HCT116 (cell line): ENCODE results near the gene CEP72. TPM values are rescaled to one million over a fixed set of nuclear protein-coding genes. Genes with fewer than 3 reads are reported as not detected.

Source experiments
- ATAC-seq: fragments of 200-7000 bp; cut with Tn5 transposase; 2 replicates; pipeline ENCODE4 v1.9.1; 2020; ENCODE audit warnings: mild to moderate bottlenecking, moderate library complexity
- BruUV-seq: library from RNA; stranded (reverse); fragments of 400-500 nt; replicated peaks from 2 replicates; lab custom pipeline; 2021; lab: Mats Ljungman, UMichigan
- CTCF ChIA-PET: fragments of 300-600 bp; sonication (Branson Sonifier 250); formaldehyde crosslinking; loops from one replicate; lab custom pipeline; 2021; ENCODE audit warnings: antibody characterized with exemption; lab: Charles Lee
- POLR2A ChIA-PET: fragments of 300-600, 350-600 bp; sonication (Branson Sonifier 250); formaldehyde crosslinking; loops from one replicate; lab custom pipeline; 2021; ENCODE audit warnings: antibody characterized with exemption; lab: Charles Lee
- RAD21 ChIA-PET, 2 experiments: fragments of 300-600 bp; sonication (Branson Sonifier 250); formaldehyde crosslinking; loops; one replicate each; lab custom pipeline; 2023; ENCODE audit warnings: low total read pairs in 2 of 2; ENCODE audit not compliant: uncharacterized antibody in 2 of 2, unreplicated experiment in 2 of 2, low non-redundant PET in 1 of 2; lab: Charles Lee
- DNase-seq: peaks from one replicate; pipeline ENCODE4 v3.0.0-alpha.2; 2010; ENCODE audit warnings: low read depth, low spot score
- H2AFZ ChIP-seq: fragments of 200-600 bp; shearing (Covaris generic), sonication (generic); 2 replicates; pipeline ENCODE4 v1.6.1; 2017; ENCODE audit warnings: low read depth, mixed run types, mixed read lengths, antibody characterized with exemption, low read length; ENCODE audit not compliant: poor library complexity, severe bottlenecking
- H3K27ac ChIP-seq: 2 replicates; pipeline ENCODE4 v1.5.1; 2012; ENCODE audit warnings: low read depth, low read length
- H3K27me3 ChIP-seq: fragments of 200-600 bp; sonication (generic); 2 replicates; pipeline ENCODE4 v1.6.1; 2016; ENCODE audit warnings: mixed run types, low read length, mixed read lengths; ENCODE audit not compliant: insufficient read depth
- H3K36me3 ChIP-seq, 2 experiments: fragments of 200-500 bp in 1 of 2; fragments of 200-600 bp in 1 of 2; sonication (Bioruptor generic) in 1 of 2; sonication (generic) in 1 of 2; 2 replicates each; pipeline versions ENCODE4 v1.5.1 to v1.6.1; 2014 to 2016; ENCODE audit warnings: low read length in 2 of 2, inconsistent platforms in 1 of 2, mixed read lengths in 1 of 2, mixed run types in 1 of 2; ENCODE audit not compliant: insufficient read depth in 2 of 2, control insufficient read depth in 1 of 2
- H3K4me1 ChIP-seq, 2 experiments: fragments of 200-600 bp in 1 of 2; sonication (generic) in 1 of 2; 2 replicates each; pipeline versions ENCODE4 v1.5.1 to v1.6.1; 2012 to 2017; ENCODE audit warnings: low read length in 2 of 2, inconsistent platforms in 1 of 2, mild to moderate bottlenecking in 1 of 2, mixed read lengths in 1 of 2, mixed run types in 1 of 2, moderate library complexity in 1 of 2; ENCODE audit not compliant: insufficient read depth in 2 of 2, control insufficient read depth in 1 of 2
- H3K4me2 ChIP-seq: fragments of 200-600 bp; sonication (generic); 2 replicates; pipeline ENCODE4 v1.6.1; 2017; ENCODE audit warnings: mixed run types, low read length, mixed read lengths
- H3K4me3 ChIP-seq, 2 experiments: fragments of 200-600 bp in 1 of 2; sonication (generic) in 1 of 2; replicated peaks in 1 of 2; 2 replicates each; pipeline ENCODE4 v1.5.1; 2011 to 2016; ENCODE audit warnings: low read length in 2 of 2, control low read depth in 1 of 2, low read depth in 1 of 2, mild to moderate bottlenecking in 1 of 2, mixed read lengths in 1 of 2, mixed run types in 1 of 2
- H3K79me2 ChIP-seq: fragments of 200-600 bp; sonication (generic); 2 replicates; pipeline ENCODE4 v1.6.1; 2017; ENCODE audit warnings: mild to moderate bottlenecking, mixed run types, low read length, moderate library complexity, mixed read lengths; ENCODE audit not compliant: insufficient read depth
- H3K9ac ChIP-seq: fragments of 200-600 bp; sonication (generic); 2 replicates; pipeline ENCODE4 v1.6.1; 2016; ENCODE audit warnings: low read length, mixed read lengths
- H3K9me2 ChIP-seq: fragments of 200-600 bp; sonication (generic), shearing (Covaris generic); 2 replicates; pipeline ENCODE4 v1.6.1; 2017; ENCODE audit warnings: mixed run types, mild to moderate bottlenecking, moderate library complexity; ENCODE audit not compliant: insufficient read depth
- H3K9me3 ChIP-seq, 2 experiments: fragments of 200-500 bp in 1 of 2; fragments of 200-600 bp in 1 of 2; sonication (Bioruptor generic) in 1 of 2; sonication (generic) in 1 of 2; 2 replicates each; pipeline ENCODE4 v1.6.1; 2014 to 2017; ENCODE audit warnings: low read length in 2 of 2, mixed read lengths in 2 of 2, inconsistent platforms in 1 of 2, low read depth in 1 of 2, mild to moderate bottlenecking in 1 of 2, mixed run types in 1 of 2, moderate library complexity in 1 of 2; ENCODE audit not compliant: control insufficient read depth in 1 of 2, insufficient read depth in 1 of 2
- H4K20me1 ChIP-seq: fragments of 200-600 bp; sonication (generic), shearing (Covaris generic); 2 replicates; pipeline ENCODE4 v1.6.1; 2017; ENCODE audit warnings: mixed run types, mild to moderate bottlenecking, moderate library complexity; ENCODE audit not compliant: insufficient read depth
- CEBPB ChIP-seq: IDR thresholded peaks from 2 replicates; pipeline ENCODE4 v1.6.1; 2012; ENCODE audit warnings: low read depth
- EGR1 ChIP-seq: IDR thresholded peaks from 2 replicates; pipeline ENCODE4 v1.6.1; 2012; ENCODE audit warnings: low read depth
- ELF1 ChIP-seq: IDR thresholded peaks from 2 replicates; pipeline ENCODE4 v1.6.1; 2012; ENCODE audit warnings: low read depth, borderline replicate concordance
- EZH2 ChIP-seq: fragments of 200-600 bp; sonication (generic); IDR thresholded peaks from 2 replicates; pipeline ENCODE4 v1.6.1; 2017; ENCODE audit warnings: antibody characterized with exemption, mixed run types
- EZH2phosphoT487 ChIP-seq: fragments of 200-600 bp; IDR thresholded peaks from 2 replicates; pipeline ENCODE4 v1.6.1; 2018; ENCODE audit warnings: antibody characterized with exemption, borderline replicate concordance
- FOSL1 ChIP-seq: IDR thresholded peaks from 2 replicates; pipeline ENCODE4 v1.6.1; 2012; ENCODE audit warnings: low read depth
- JUND ChIP-seq: IDR thresholded peaks from 2 replicates; pipeline ENCODE4 v1.6.1; 2012
- POLR2AphosphoS5 ChIP-seq: IDR thresholded peaks from 2 replicates; pipeline ENCODE4 v1.6.1; 2011; ENCODE audit warnings: mild to moderate bottlenecking, low read depth, low read length, moderate library complexity
- RAD21 ChIP-seq: IDR thresholded peaks from 2 replicates; pipeline ENCODE4 v1.6.1; 2012; ENCODE audit warnings: low read depth, mild to moderate bottlenecking
- SIN3A ChIP-seq: IDR thresholded peaks from 2 replicates; pipeline ENCODE4 v1.6.1; 2012; ENCODE audit warnings: low read depth
- SP1 ChIP-seq: IDR thresholded peaks from 2 replicates; pipeline ENCODE4 v1.6.1; 2012; ENCODE audit warnings: low read depth
- TCF7L2 ChIP-seq: IDR thresholded peaks from 2 replicates; pipeline ENCODE4 v1.7.0; 2011; ENCODE audit warnings: borderline replicate concordance, inconsistent platforms; ENCODE audit not compliant: insufficient read depth, insufficient read length; ENCODE audit errors: extremely low read depth
- YY1 ChIP-seq: IDR thresholded peaks from 2 replicates; pipeline ENCODE4 v1.6.1; 2011; ENCODE audit warnings: low read length, low read depth, moderate library complexity, mild to moderate bottlenecking; ENCODE audit not compliant: insufficient replicate concordance; ENCODE audit errors: extremely low read depth
- ZFX ChIP-seq: fragments of 450-650 bp; IDR thresholded peaks from 2 replicates; pipeline ENCODE4 v1.6.1; 2017
- ZNF274 ChIP-seq: fragments of 200-500 bp; sonication (Bioruptor generic); IDR thresholded peaks from 2 replicates; pipeline ENCODE4 v1.6.1; 2014; ENCODE audit warnings: mild to moderate bottlenecking, low read depth, low read length, inconsistent platforms
- intact Hi-C: fragments of 100-400 bp; cut with micrococcal nuclease; formaldehyde crosslinking; loops from 2 replicates; pipeline ENCODE4 v1.10.0; 2022
- total RNA-seq: library from RNA; stranded (reverse); gene quantifications from one replicate; pipeline ENCODE4 v1.2.1, GENCODE V29; 2021; ENCODE audit not compliant: unreplicated experiment
- TF ChIP-seq, protein P1 (sequence below): IDR thresholded peaks from 2 replicates; pipeline ENCODE4 v1.6.1; 2012
- TF ChIP-seq, protein P2 (sequence below): IDR thresholded peaks from 2 replicates; pipeline ENCODE4 v1.6.1; 2012; ENCODE audit warnings: low read depth
- TF ChIP-seq, protein P3 (sequence below): IDR thresholded peaks from 2 replicates; pipeline ENCODE4 v1.6.1; 2012
- TF ChIP-seq, protein P4 (sequence below), 3 experiments: fragments of 200-600 bp in 1 of 3; sonication (generic) in 1 of 3; IDR thresholded peaks in 2 of 3; conservative IDR thresholded peaks in 1 of 3; 2 replicates each; pipeline ENCODE4 v1.5.1; 2012 to 2017; ENCODE audit warnings: low read depth in 2 of 3, low read length in 2 of 3, antibody characterized with exemption in 1 of 3, borderline replicate concordance in 1 of 3, control low read depth in 1 of 3, mild to moderate bottlenecking in 1 of 3, mixed read lengths in 1 of 3, mixed run types in 1 of 3, moderate library complexity in 1 of 3; ENCODE audit not compliant: insufficient read depth in 1 of 3
- TF ChIP-seq, protein P5 (sequence below): IDR thresholded peaks from 2 replicates; pipeline ENCODE4 v1.6.1; 2011; ENCODE audit warnings: mild to moderate bottlenecking, low read length, moderate library complexity; ENCODE audit not compliant: insufficient replicate concordance; ENCODE audit errors: extremely low read depth

Gene CEP72
- total RNA-seq, 1 experiment from 2014 or later: 25.6 TPM

DNA sequence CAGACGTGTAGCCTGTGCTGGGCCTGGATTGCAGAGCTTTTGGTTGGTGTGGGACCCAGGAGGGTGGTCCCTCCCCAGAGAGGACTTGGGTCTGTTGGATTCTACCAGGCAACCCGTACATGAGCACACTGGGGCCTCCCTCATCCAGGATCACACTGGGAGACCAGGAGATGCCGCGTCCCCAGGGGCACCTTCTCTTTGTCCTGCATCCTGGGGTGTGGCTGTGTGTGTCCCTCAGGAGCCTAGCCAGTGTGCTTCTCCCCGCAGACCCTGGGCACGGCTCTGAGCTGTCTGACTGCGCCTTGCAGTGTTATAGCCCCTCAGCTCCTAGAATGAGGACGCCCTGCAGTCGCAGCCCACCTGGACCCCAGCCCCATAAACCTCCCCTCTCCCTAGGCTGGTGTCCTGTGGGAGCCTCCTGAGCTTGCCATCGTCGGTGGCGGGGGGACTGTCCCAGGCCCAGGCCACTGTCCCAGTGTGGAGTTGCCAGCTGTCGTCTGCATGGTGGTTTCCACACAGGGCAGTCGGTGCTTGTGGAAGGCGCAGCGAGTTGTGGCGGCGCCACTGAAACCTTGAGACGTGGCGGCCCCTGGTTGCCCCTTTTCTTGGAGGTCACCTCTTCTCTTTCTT, 27.6 kb downstream of the CEP72 start:
- RAD21 ChIA-PET: no interaction called here

More for the DNA sequence above, 27.6 kb downstream of the CEP72 start:
- ATAC-seq: no peak
- POLR2A ChIA-PET: no interaction called here
- no peaks in the 10 kb centered on the region for H3K27me3 ChIP-seq
- DNase-seq: no peak
- H3K9me2 ChIP-seq: no peaks in the 10 kb centered on the region
- H3K9ac ChIP-seq: no peak overlapping the region
- H3K4me2 ChIP-seq: no peak overlapping the region
- BruUV-seq: no TSS peak
- H3K36me3 ChIP-seq: peaks cover 32 to 33% of the 10 kb centered on the region in 2 experiments
- H4K20me1 ChIP-seq: no peaks in the 10 kb centered on the region
- H2AFZ ChIP-seq: no peak overlapping the region
- H3K27ac ChIP-seq: no peak overlapping the region
- H3K79me2 ChIP-seq: no peaks in the 10 kb centered on the region
- H3K9me3 ChIP-seq: no peaks in the 10 kb centered on the region
- TF ChIP-seq JUND (no peak), ZNF274 (no peak), EGR1 (no peak), SP1 (no peak), YY1 (no peak), ELF1 (no peak), RAD21 (no peak), EZH2phosphoT487 (no peak), POLR2AphosphoS5 (no peak), FOSL1 (no peak), TCF7L2 (no peak), CEBPB (no peak), EZH2 (no peak), ZFX (no peak), SIN3A (no peak)
- TF ChIP-seq, protein P1, sequence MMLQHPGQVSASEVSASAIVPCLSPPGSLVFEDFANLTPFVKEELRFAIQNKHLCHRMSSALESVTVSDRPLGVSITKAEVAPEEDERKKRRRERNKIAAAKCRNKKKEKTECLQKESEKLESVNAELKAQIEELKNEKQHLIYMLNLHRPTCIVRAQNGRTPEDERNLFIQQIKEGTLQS: no peak
- TF ChIP-seq, protein P2, sequence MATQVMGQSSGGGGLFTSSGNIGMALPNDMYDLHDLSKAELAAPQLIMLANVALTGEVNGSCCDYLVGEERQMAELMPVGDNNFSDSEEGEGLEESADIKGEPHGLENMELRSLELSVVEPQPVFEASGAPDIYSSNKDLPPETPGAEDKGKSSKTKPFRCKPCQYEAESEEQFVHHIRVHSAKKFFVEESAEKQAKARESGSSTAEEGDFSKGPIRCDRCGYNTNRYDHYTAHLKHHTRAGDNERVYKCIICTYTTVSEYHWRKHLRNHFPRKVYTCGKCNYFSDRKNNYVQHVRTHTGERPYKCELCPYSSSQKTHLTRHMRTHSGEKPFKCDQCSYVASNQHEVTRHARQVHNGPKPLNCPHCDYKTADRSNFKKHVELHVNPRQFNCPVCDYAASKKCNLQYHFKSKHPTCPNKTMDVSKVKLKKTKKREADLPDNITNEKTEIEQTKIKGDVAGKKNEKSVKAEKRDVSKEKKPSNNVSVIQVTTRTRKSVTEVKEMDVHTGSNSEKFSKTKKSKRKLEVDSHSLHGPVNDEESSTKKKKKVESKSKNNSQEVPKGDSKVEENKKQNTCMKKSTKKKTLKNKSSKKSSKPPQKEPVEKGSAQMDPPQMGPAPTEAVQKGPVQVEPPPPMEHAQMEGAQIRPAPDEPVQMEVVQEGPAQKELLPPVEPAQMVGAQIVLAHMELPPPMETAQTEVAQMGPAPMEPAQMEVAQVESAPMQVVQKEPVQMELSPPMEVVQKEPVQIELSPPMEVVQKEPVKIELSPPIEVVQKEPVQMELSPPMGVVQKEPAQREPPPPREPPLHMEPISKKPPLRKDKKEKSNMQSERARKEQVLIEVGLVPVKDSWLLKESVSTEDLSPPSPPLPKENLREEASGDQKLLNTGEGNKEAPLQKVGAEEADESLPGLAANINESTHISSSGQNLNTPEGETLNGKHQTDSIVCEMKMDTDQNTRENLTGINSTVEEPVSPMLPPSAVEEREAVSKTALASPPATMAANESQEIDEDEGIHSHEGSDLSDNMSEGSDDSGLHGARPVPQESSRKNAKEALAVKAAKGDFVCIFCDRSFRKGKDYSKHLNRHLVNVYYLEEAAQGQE: no peak
- TF ChIP-seq, protein P3, sequence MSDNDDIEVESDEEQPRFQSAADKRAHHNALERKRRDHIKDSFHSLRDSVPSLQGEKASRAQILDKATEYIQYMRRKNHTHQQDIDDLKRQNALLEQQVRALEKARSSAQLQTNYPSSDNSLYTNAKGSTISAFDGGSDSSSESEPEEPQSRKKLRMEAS: no peak
- TF ChIP-seq, protein P4, sequence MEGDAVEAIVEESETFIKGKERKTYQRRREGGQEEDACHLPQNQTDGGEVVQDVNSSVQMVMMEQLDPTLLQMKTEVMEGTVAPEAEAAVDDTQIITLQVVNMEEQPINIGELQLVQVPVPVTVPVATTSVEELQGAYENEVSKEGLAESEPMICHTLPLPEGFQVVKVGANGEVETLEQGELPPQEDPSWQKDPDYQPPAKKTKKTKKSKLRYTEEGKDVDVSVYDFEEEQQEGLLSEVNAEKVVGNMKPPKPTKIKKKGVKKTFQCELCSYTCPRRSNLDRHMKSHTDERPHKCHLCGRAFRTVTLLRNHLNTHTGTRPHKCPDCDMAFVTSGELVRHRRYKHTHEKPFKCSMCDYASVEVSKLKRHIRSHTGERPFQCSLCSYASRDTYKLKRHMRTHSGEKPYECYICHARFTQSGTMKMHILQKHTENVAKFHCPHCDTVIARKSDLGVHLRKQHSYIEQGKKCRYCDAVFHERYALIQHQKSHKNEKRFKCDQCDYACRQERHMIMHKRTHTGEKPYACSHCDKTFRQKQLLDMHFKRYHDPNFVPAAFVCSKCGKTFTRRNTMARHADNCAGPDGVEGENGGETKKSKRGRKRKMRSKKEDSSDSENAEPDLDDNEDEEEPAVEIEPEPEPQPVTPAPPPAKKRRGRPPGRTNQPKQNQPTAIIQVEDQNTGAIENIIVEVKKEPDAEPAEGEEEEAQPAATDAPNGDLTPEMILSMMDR (IDR thresholded peaks at IDR 0.05 in 2 of 3, conservative IDR thresholded peaks at IDR 0.05 in 1 of 3; ENCODE audit: borderline replicate concordance in 1 of 3, insufficient read depth in 1 of 3, low read depth in 2 of 3, low read length in 2 of 3): no peak
- TF ChIP-seq, protein P5, sequence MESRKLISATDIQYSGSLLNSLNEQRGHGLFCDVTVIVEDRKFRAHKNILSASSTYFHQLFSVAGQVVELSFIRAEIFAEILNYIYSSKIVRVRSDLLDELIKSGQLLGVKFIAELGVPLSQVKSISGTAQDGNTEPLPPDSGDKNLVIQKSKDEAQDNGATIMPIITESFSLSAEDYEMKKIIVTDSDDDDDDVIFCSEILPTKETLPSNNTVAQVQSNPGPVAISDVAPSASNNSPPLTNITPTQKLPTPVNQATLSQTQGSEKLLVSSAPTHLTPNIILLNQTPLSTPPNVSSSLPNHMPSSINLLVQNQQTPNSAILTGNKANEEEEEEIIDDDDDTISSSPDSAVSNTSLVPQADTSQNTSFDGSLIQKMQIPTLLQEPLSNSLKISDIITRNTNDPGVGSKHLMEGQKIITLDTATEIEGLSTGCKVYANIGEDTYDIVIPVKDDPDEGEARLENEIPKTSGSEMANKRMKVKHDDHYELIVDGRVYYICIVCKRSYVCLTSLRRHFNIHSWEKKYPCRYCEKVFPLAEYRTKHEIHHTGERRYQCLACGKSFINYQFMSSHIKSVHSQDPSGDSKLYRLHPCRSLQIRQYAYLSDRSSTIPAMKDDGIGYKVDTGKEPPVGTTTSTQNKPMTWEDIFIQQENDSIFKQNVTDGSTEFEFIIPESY: no peak
- H3K4me3 ChIP-seq: no peak overlapping the region
- no peaks in the 10 kb centered on the region for H3K4me1 ChIP-seq
- CTCF ChIA-PET: no interaction called here
- intact Hi-C loops: no loop called here
